HepG2 (cell line): ENCODE measurements around the gene NRSN2. TPM values are rescaled to one million over a fixed set of nuclear protein-coding genes. Genes with fewer than 3 reads are reported as not detected.

Experiments used
- ARHGAP35 ChIP-seq: sonication (generic); formaldehyde crosslinking; IDR thresholded peaks from 2 replicates; pipeline ENCODE4 v1.9.0; 2022; ENCODE audit warnings: mild to moderate bottlenecking, inconsistent platforms, moderate library complexity, missing genetic modification reagents, borderline replicate concordance
- GMEB2 ChIP-seq: IDR thresholded peaks from 2 replicates; pipeline ENCODE4 v1.6.1; 2016; ENCODE audit warnings: missing biosample characterization, missing genetic modification reagents, low read depth
- HNF1A ChIP-seq, 2 experiments: sonication (generic) in 1 of 2; formaldehyde crosslinking in 1 of 2; IDR thresholded peaks; 2 replicates each; pipeline versions ENCODE4 v1.4.0 to v1.6.1; 2016 to 2020; ENCODE audit warnings: borderline replicate concordance in 1 of 2, low read depth in 1 of 2, mild to moderate bottlenecking in 1 of 2, missing genetic modification reagents in 1 of 2
- JUND ChIP-seq: sonication (generic); formaldehyde crosslinking; IDR thresholded peaks from 2 replicates; pipeline ENCODE4 v1.8.0; 2022; ENCODE audit warnings: mild to moderate bottlenecking, missing genetic modification reagents
- SRSF9 ChIP-seq: fragments of 200-400 bp; formaldehyde crosslinking; IDR thresholded peaks from 2 replicates; pipeline ENCODE4 v1.6.1; 2018; ENCODE audit warnings: borderline replicate concordance, mild to moderate bottlenecking, low read depth, low read length; ENCODE audit not compliant: insufficient read depth, poor library complexity, severe bottlenecking
- TCF12 ChIP-seq, 2 experiments: fragments of 450-650 bp in 1 of 2; sonication (generic) in 1 of 2; formaldehyde crosslinking in 1 of 2; IDR thresholded peaks; 2 replicates each; pipeline versions ENCODE4 v1.6.1 to v1.8.0; 2017 to 2022; ENCODE audit warnings: antibody characterized with exemption in 1 of 2, mild to moderate bottlenecking in 1 of 2, missing genetic modification reagents in 1 of 2, moderate library complexity in 1 of 2
- ZBED4 ChIP-seq: sonication (generic); formaldehyde crosslinking; IDR thresholded peaks from 2 replicates; pipeline ENCODE4 v1.4.0; 2020; ENCODE audit warnings: missing genetic modification reagents, borderline replicate concordance
- ZBTB10 ChIP-seq: sonication (generic); formaldehyde crosslinking; IDR thresholded peaks from 2 replicates; pipeline ENCODE4 v1.4.0; 2020; ENCODE audit warnings: missing genetic modification reagents, borderline replicate concordance
- ZNF597 ChIP-seq: sonication (generic); formaldehyde crosslinking; IDR thresholded peaks from 2 replicates; pipeline ENCODE4 v1.5.0; 2020; ENCODE audit warnings: missing genetic modification reagents
- ZSCAN20 ChIP-seq: sonication (generic); formaldehyde crosslinking; IDR thresholded peaks from 2 replicates; pipeline ENCODE4 v1.4.0; 2020; ENCODE audit warnings: missing genetic modification reagents, mild to moderate bottlenecking, borderline replicate concordance
- polyA plus RNA-seq, 8 experiments: library from polyadenylated mRNA; depleted of rRNA in 3 of 8; stranded (reverse) in 7 of 8; unstranded in 1 of 8; fragments of >200 nt; fragmentation: Illumina TruSeq in 4 of 8; extraction: Trizol in 4 of 8; gene quantifications; 2 replicates each; pipeline versions ENCODE4 v1.2.1 to v1.2.3, GENCODE V29; 2011 to 2016; ENCODE audit warnings: low read depth in 4 of 8, missing spikeins in 1 of 8, mixed read lengths in 1 of 8; ENCODE audit not compliant: insufficient read depth in 1 of 8
- total RNA-seq, 5 experiments: library from RNA; depleted of rRNA; stranded (reverse); fragments of >200 nt; fragmentation: Illumina TruSeq; extraction: Trizol; gene quantifications; 2 replicates each; pipeline ENCODE4 v1.2.3, GENCODE V29; 2016; ENCODE audit warnings: low read depth in 1 of 5

NRSN2 gene
- total and polyA plus RNA-seq, 2 of the 13 experiments (the other 11 are each of a cell fraction or from before 2014, with no cell fraction given), result 32.3 to 49.4 TPM

- TF ChIP-seq GMEB2 (CRISPR knock-in tag), result no peak
- no peak for TF ChIP-seq SRSF9
- TF ChIP-seq ZBTB10 (CRISPR knock-in tag), result no peak
- no peak for TF ChIP-seq TCF12 (IDR thresholded peaks at IDR 0.05)
- TF ChIP-seq TCF12 (CRISPR knock-in tag; IDR thresholded peaks at IDR 0.05), result 0 out of 2 replicates have a peak, but pooled peaks have one; percentile 34
- no peak for TF ChIP-seq ZNF597
- no peak for TF ChIP-seq ZBED4 (CRISPR knock-in tag)
- TF ChIP-seq HNF1A (IDR thresholded peaks at IDR 0.05; ENCODE audit: low read depth), result no peak
- TF ChIP-seq HNF1A (CRISPR knock-in tag; IDR thresholded peaks at IDR 0.05; ENCODE audit: borderline replicate concordance), result no peak
- no peak for TF ChIP-seq ZSCAN20 (CRISPR knock-in tag)
- no peak for TF ChIP-seq JUND (CRISPR knock-in tag)
- no peak for TF ChIP-seq ARHGAP35 (CRISPR knock-in tag)
These were observed 26.4 kb downstream of the NRSN2 start (continued) for GRCh38 chr20:373171-373890.
